ENCODE results near the gene NT5C1A.
A peak's percentile ranks its signal among the peaks of the same experiment; 100 is the strongest.

NT5C1A gene

DNA sequence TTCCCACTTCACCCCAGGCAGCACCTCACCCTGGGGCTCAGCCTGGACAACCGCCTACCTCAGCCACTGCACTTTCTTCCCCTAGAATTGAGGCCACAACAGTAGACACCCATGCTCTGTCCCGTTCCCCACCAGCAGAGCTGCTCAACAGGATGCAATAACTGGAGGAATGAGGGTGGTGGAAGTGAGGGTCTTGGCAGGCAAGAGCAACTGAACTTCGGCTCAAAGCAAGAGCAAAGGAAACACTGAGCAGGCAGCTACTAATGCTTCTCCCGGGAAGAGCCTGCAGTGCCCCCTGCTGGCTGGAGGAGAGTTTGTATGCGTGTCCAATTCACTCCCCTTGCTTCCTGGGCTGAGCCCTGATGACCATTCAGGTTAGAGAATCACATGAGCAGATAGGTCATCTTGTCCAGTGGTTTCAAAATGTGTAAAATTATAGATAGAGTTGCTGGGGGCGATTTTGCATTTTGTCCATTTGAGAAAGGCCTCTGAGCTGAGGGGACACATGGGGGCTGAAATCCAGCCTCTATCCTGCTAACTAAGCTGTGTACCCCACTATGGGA lies 13.9 kb downstream of the NT5C1A start:
- DNase-seq, result peak; percentile 98

DNA sequence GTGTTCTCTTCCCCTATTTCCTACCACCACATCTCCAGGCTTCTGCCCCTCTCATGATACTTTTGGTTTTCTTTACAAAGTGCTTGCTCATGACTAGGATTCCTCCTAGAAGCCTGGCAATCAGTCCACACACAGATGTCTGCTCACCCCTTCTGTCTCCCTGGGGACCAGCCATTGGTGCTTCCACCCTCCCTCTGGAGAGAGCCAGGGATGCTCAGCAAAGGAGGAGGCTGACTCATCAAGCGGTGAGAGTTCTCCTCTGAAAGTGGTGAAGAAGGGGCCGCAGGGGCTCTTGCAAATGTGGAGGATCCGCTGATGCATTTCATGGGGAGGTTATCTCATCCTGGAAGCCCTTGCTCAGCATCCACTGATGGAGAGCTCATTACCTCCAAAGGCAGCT lies 14.5 kb downstream of the NT5C1A start:
- no peak for DNase-seq

DNA sequence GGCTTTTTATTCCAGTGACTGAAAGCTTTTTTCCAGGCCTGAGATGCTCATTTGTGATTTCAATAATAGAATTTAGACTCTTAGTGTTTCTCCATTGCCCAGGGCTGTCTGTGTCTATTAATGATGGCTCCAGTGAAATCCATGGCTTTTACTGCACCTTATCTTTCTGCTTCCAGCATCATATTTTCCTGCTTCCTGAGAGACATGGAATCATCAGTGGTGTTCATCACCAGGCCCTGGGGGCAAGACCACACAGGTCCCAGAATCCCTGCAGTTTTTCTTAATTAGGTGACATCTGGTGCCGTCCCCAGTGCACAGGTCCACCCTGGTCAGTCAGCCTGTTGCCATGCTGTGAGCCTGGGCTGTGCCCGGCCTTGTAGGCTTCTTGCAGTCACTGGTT lies 15.5 kb downstream of the NT5C1A start:
- DNase-seq, result no peak

DNA sequence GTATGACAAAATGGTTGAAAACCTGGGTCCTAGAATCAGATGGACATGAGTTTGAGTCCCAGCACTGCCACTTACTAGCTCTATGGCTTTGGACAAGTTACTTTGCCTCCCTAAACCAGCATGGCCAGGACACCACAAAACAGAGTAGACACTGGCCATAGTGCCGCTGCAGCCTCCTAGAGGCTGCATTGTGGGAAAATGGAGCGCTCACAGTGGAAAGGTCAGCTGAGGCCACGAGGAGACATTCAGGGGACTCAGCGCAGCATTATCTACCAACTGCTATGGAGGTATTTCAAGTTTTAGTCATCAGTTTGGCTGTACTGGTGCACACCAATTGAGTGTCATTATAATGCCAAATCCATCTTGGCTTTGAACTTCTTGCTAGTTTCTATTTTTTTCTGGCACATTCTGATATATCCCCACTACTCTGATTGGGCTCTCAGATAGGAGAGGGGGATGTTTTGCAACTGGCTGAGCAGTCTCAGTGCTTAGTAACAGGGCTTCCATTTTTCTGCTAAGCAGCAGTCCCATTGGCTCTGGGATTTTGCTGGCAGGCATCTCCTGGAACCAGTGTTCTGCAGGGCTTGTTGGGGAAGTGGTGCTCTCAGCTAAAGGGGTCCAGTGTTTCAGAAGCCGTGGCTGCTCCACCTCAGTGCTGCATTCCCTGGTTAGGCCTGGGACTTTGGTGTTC lies 16.2 kb downstream of the NT5C1A start:
- DNase-seq, result no peak

DNA sequence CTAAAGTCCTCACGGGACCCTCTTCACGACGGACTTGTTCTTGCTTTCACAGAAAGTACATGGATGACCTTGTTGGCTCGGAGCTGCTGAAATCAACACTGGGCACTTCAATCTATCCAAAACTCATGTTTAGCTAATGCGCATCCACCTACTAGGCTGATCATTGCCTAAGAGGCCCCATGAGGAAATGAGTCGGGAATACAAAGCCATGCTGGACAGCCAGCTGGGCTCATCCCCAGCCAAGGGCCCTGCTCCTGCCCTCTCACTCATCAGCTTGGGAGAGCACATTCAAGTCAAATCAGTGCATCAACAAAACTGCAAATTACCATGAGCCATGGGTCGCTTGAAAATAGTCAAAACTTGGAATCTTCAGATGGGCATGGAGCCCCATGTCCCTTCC lies 17.6 kb downstream of the NT5C1A start:
- no peak for DNase-seq

DNA sequence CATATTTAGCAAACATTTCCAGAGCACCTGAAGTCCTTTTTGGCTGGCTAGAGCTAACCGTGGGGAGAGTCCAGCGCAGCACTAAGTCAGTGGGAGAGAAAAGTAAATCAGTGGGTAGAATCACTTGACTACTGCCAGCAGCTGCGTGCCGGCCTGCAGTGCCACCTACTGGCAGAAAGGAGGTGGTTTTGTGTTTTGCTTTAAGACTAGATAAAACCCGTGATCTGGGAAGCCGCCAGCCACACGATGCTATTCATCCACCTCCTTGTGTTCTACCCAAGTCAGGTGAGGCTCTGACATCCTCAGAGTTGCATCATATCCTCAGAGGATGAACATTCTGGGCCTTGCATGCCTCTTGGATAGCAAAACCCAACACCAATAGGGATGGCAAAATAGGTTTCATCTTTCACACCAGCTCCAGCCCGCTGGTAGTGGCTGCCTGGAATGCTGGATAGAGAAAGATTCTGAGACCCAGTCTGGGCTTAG lies 18.3 kb downstream of the NT5C1A start:
- DNase-seq, result peak; percentile 100

DNA sequence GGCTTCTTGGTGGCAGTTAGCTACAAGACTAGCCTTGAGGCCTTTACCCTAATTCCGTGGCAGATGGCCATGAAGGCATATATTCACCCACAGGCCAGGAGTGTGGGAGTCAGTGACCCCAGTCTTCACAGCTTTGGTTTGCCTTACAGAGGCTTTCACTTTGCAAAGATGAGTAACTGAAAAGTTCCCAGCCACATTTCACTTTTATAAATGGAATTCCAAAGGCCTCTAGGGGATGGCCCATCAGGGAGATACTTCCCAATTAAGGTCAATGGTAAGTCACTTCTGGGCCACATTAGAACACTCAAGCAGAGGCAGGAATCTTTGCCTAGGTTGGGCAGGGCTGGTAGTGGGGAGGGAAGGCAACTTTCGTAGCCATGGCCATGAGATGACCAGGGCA lies 19.4 kb downstream of the NT5C1A start:
- no peak for DNase-seq

DNA sequence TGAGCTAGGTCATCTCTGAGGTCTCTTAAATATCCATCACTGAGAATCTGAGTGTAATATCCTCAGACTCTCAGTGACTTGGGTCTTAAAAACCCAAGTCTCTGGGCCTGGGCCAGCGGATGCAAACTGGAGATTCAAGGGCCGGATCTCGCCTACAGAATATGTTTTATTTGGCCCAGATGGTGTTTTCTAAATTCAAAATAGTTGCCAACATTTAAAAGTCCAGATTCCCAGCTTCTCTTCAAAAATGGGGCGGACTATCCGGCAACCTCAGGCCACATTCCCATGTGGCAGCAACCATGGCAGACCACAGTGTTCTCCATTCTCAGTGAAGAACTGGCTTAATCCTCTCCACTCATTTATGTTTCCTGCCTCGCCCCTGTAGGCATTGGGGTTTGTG lies 19.8 kb downstream of the NT5C1A start:
- DNase-seq, result no peak

DNA sequence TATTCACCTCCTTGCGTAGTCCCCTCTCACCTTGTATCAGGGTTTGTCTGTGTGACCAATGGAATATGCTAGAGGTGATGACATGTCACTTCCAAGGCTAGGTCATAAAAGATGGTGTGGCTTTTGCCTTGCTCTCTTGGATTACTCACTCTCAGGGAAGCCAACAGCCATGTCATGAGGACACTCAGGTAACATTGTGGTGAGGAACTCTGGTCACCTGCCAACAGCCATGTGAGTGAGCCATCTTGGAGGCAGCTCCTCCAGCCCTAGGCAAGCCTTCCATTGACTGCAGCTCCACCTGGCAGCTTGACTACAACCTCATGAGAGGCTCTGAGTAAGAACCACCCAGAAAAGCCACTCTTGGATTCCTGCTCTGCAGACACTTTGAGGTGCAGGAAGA lies 21.5 kb downstream of the NT5C1A start:
- DNase-seq, result no peak

DNA sequence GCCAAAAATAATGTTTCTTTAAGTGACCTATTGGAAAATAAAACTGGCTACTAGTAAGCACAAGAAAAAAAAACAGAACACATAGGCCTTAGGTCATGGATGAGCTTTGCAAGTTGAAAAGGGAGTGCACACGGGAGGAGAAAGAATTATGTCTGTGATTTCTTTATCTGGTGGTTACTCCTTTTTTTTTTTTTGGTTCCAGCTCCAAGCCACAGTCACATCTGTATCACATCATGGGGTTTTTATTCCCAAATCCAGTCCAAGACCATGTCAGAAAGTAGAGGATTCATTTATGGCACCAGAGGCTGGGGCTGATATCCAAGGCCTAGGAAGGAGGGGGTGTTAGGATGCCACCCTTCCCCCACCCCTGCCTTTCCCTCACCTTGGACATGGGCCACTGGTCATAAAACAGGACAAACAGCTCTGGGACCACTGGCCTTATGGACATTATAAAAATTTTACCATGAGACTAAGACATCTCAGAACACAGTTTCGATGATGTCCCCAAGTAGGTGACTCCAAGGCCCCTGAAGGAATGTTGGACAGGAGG lies 22.2 kb downstream of the NT5C1A start:
- no peak for DNase-seq

DNA sequence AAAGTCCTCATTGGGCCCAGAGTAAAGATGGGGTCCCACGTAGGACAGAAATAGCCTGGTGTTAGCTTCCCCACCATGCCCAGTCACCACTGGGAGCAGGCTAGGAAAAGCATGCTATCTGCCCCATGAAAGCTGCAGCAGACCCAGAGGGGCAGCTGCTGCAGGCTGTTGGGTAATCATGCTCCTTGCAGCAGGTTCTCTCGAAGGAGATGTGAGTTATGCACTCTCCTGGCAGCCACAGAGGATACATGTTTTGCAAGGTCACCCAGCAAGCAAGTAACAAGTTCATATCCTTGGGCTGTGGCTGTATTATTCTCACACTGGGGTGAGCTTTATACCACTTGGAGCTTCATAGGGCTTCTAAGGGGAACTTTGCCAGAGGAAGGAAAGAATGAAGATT lies 23.4 kb downstream of the NT5C1A start:
- DNase-seq, result no peak

DNA sequence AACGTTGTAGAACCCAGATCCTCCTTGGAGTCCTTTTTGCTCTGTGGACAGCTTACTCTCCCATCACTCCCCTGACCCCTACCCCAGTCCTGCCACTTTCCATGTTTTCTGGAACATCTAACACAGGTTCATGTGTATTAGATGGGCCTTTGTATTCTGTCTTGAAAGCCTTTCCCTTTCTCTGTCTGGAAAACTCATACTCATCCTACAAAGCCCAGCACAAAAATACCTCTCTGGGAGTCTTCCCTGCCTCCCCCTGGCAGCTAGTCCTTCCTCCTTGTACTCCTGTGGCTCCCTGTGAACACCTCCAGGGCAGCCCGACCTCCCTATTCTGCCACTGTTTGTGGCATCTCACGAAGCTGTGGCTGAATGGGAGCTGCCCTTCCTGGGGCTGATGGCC lies 24.7 kb downstream of the NT5C1A start:
- DNase-seq, result no peak

DNA sequence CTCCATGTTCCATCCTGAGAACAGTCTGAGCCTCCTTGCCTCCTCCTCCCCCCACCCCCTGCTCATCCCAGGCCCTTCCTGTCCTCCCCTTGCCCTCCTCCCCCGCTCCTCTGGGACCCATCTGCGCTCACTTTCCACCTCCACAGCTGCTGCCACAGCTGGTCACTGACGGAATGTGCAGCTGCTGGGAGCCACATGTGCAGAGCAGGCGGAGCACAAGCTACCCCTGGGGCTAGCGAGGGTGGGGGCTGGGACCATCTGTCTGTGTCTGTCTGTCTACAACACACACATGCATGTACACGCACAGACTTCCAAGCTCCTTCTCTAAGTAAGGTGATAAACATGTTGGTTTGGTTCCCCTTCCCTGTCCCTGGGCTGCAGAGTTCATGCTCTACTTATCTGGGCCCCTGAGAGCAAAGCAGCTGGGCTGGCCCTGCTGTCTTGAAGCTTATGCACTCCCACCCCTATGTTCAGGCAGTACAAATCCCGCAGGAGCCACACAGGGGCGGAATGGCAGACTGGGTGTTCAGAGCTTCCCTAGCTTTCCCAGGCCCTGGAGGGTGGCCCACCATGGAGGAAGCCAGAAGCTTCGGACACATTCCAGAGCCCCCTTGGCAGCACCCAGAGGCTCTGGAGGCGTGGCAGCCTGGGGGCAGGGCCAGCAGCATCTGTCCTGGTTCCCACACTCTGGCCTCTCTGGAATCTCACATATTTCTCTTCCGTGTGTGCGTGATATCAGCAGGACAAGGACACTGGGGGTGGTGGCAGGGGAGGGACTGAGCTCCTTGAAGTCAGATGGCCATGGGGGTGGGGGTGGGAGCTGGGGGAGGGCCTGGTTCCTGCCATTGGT lies 25.4 kb downstream of the NT5C1A start:
- no peak for DNase-seq

DNA sequence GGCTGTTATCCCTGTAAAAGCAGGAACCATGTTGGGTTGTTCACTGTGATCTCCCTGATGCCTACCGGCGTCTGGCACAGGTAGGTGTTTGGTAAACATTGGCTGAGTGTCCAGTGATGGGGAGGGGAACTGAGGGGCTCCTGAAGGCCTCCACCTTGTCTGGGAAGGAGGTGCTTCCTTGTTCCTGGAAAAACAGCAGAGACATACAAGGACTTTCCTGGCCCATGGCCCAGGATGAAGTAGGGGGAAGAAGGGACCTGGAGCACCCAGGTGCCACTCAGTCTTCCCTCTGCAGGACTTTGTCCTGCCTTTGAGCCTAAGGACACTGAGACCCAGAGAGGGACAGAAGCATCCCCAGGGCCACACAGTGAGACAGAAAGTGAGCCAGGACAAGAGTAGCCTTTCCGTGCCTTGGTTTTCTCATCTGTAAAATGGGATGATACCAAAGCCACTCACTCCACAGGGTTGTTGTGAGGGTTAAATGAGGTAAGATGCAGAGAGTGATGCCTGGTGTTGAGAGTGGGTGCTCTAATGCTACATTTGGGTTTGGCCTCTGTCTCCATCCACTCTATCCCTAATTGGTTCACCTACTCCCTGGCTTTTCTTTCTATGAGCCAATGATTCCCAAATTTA lies 26.4 kb downstream of the NT5C1A start:
- no peak for DNase-seq

DNA sequence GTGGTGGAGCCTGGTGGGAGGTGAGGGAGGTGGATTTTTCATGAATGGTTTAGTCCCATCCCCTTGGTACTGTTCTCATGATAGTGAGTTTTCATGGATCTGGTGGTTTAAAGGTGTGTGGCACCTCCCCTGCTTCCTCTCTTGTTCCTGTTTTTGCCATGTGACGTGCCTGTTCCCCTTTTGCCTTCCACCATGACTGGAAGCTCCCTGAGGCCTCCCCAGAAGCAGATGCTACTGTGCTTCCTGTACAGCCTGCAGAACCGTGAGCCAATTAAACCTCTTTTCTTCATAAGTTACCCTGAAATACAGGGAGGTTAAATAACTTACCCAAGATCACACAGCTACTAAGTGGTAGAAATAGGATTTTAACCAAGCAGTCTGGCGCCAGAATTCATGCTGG lies 28.2 kb downstream of the NT5C1A start:
- no peak for DNase-seq

DNA sequence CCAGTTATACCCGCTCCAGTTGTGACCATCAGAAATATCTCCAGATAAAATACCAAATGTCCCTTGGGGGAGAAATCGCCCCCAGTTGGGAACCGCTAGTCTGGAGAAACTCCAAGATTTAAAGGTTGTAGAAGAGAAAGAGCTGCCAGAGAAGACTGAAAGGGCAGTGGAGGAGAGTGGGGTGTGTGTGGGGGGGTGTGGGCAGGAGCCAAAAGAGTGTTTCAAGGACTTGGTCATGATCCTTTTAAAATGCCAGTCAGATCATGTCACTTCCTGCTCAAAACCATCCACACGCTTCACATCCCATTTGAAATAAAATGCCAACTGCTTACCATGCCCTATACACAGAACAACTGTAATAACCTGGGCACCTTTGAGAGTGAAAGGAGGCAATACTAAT lies 29.1 kb downstream of the NT5C1A start:
- DNase-seq, result no peak

DNA sequence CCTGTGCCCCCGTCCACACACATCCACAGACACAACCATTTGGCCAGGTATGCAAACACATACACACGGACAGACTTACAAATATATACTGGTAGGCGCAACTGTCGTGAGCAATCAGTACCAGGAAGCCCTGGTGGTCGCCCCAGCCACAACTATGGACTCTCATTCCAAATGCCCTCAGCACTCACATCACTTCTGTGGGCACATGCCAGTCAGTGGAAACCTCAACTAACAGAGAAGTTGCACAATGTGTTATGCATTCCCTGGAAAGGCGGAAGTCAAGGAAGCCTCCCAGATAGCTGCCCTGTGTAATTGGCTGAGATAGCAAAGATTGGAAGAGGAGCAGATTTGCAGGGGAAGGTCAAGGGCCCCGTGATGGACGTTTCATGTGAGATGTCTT lies 31.0 kb downstream of the NT5C1A start:
- DNase-seq, result no peak

DNA sequence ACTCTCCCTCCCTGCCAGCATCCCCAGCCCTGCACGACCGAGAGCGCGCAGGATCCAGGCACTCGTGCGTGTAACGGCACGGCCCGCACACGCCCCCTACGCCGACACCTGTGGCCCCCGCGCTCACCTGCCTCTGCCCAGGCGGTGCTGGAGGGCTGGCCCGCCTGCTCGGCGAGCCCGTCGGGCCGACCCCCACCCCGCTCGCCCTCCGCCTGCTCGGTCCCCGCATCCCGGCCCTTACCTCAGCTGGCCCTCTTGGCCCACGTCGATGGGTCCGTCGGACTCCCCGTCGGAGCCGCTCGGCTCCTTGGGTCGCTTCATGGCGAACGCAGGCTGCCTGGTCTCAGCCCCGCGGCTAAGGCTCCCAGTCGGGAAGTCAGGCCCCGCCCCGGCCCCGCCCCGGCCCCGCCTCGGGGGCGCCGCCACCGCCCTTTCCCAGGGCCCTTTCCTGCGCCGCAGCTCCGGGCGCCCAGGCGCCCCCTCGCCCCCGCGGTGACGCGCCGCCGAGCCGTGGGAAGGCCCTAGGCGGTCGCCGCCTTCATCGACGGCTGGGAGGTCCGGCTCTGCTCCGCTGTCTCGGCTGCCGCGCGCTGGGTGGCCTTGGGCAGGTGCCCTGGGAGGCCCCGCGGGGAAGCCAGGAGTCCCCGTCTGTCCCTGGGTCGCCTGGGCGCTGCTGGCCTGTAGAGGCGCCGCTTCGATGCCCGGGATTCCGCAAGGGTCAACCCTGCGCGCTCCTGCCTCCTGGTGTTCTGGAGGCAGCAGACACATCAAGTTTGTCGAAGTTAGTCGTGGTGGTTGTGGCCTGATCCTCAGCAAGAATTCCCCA lies 32.4 kb downstream of the NT5C1A start, which contains the start of gene HEYL:
Gene HEYL (minus strand): TSS at position 339 of the 826 bp plus-strand sequence. CDS start 18 bp downstream, at position 321.
- peak; percentile 100 for DNase-seq

DNA sequence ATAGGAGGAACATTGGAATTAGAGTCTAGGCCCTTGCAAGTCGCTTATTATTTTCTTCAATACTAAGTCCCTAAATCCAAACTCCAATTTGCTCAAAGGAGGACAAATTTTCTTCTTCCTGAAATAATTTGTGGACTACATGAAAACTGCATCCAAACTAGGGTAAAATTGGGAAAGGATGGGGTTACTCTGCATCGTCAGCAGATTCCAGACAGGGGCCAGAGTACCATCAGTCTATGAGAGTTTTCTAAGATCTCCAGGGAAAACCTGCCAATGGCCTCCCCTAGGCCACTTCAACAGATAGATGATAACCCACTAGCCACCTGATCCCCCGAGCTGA lies 33.0 kb downstream of the NT5C1A start:
- no peak for DNase-seq

DNA sequence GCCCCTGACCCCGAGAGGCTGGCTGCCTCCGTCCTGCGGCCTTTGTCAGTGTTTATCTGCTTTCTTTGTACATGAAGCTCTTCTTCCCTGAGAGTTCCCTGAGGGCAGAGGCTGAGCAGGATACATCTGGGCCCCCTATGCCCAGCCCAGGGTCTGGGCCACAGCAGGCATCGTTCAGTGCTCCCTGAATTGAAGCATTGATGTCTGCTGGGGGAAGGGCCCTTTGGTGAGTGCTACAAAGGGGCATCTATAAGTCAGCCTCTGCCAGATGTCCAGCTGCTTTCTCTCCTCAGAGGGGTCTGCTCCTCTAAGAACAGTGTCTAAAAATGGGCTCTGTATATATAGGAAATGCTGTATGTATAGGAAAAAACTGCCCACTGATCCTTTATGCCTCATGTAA lies 34.5 kb downstream of the NT5C1A start:
- no peak for DNase-seq

DNA sequence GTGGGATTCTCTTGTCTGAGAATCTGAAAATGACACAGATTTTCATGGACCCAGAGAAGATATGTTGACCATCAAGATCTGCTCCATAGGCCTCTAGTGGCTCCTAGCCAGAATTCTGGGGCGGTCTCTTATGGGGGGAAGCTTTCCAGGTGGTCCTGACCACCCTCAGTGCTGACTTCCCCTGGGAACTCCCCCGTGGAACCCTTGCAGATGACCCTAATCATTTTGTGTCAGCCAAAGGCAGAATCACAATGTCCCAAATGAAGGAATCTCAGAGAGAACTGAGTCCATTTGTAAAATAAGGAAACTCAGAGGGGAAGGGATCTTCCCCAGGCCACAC lies 36.1 kb downstream of the NT5C1A start:
- no peak for DNase-seq

DNA sequence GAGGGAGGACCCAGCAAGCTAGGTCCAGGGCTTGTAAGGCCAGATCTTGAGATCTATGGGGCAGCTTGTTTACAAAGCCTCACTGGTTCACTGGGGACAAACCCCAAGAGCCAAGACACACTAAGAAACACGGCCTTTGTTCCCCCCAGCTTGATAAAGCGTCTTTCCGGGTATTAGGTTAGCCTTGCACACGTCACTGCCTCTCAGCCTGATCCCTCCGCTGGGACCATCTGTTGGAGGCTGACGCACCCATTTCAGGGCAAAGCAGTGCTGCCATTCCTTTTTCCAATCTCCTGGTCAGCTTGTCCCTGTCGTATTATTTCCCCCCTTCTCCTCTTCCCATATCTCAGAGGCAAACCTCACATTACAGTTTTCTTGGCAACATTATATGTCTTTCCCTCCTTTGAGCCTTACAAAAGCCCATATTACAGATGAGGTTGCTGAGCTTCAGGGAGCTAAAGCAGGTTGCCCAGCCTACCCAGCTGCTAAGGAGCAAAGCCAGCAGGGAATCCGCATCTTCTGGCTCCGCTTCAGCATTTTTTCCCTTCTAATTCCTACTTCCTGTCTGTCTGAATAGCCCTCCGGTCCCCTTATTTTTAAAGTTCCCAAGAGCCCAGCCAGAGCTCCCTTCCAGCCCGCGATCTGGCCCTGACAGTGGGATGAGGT lies 36.6 kb downstream of the NT5C1A start:
- no peak for DNase-seq
